GM21723 (cell line): Measurements from ENCODE around the gene IGF1R.

Source experiments
- ATAC-seq: cut with Tn5 transposase; IDR thresholded peaks from one replicate; pipeline ENCODE4 v1.9.1; 2021; ENCODE audit warnings: mild to moderate bottlenecking, moderate library complexity; ENCODE audit not compliant: unreplicated experiment

The IGF1R gene

GRCh38 chr15:98901434-98902072, 253.2 kb downstream of the IGF1R start:
- no peak for ATAC-seq

GRCh38 chr15:98902931-98903330, 254.6 kb downstream of the IGF1R start:
- ATAC-seq, result no peak

GRCh38 chr15:98903377-98904018, 255.2 kb downstream of the IGF1R start:
- ATAC-seq, result no peak

- ATAC-seq, result no peak
Measured at GRCh38 chr15:98904544-98904943, 256.2 kb downstream of the IGF1R start.

- no peak for ATAC-seq
Measured at GRCh38 chr15:98905963-98906711, 257.8 kb downstream of the IGF1R start.

- ATAC-seq, result no peak
Measured at GRCh38 chr15:98906712-98907083, 258.4 kb downstream of the IGF1R start.

GRCh38 chr15:98907927-98908471, 259.7 kb downstream of the IGF1R start:
- ATAC-seq, result no peak

- ATAC-seq, result no peak
Measured at GRCh38 chr15:98909968-98910885, 261.9 kb downstream of the IGF1R start.

- no peak for ATAC-seq
Measured at GRCh38 chr15:98914626-98915025, 266.3 kb downstream of the IGF1R start.

- no peak for ATAC-seq
Measured at GRCh38 chr15:98916826-98917225, 268.5 kb downstream of the IGF1R start.

- ATAC-seq, result no peak
Measured at GRCh38 chr15:98917417-98917816, 269.1 kb downstream of the IGF1R start.

GRCh38 chr15:98920091-98920880, 271.9 kb downstream of the IGF1R start:
- ATAC-seq, result no peak

- ATAC-seq, result no peak
Measured at GRCh38 chr15:98923171-98923570, 274.8 kb downstream of the IGF1R start.

GRCh38 chr15:98923579-98923978, 275.2 kb downstream of the IGF1R start:
- no peak for ATAC-seq

GRCh38 chr15:98924401-98925049, 276.2 kb downstream of the IGF1R start:
- no peak for ATAC-seq

GRCh38 chr15:98926236-98926635, 277.9 kb downstream of the IGF1R start:
- ATAC-seq, result no peak

GRCh38 chr15:98927022-98927421, 278.7 kb downstream of the IGF1R start:
- ATAC-seq, result no peak

- ATAC-seq, result no peak
Measured at GRCh38 chr15:98927996-98928395, 279.7 kb downstream of the IGF1R start.

GRCh38 chr15:98930576-98930975, 282.2 kb downstream of the IGF1R start:
- ATAC-seq, result no peak
